IPS-18a (cell line): Measurements from ENCODE around the gene PRKN.

ENCODE experiments used
- H3K27ac ChIP-seq: one replicate; pipeline ENCODE4 v1.5.1; 2013; ENCODE audit warnings: low read length
- H3K27me3 ChIP-seq: one replicate; pipeline ENCODE4 v1.6.1; 2013; ENCODE audit warnings: mild to moderate bottlenecking, low read length; ENCODE audit not compliant: control insufficient read depth, insufficient read depth
- H3K36me3 ChIP-seq: one replicate; pipeline ENCODE4 v1.6.1; 2013; ENCODE audit warnings: low read depth, low read length; ENCODE audit not compliant: control insufficient read depth
- H3K4me1 ChIP-seq: one replicate; pipeline ENCODE4 v1.6.1; 2013; ENCODE audit warnings: low read depth, low read length; ENCODE audit not compliant: control insufficient read depth
- H3K4me3 ChIP-seq: one replicate; pipeline ENCODE4 v1.5.1; 2013; ENCODE audit warnings: low read length
- H3K9ac ChIP-seq: one replicate; pipeline ENCODE4 v1.6.1; 2013; ENCODE audit warnings: mild to moderate bottlenecking, low read length, moderate library complexity
- H3K9me3 ChIP-seq: one replicate; pipeline ENCODE4 v1.6.1; 2013; ENCODE audit warnings: low read depth, low read length; ENCODE audit not compliant: control insufficient read depth

The PRKN gene

GRCh38 chr6:162364488-162364887 is 363.1 kb downstream of the PRKN start:
- Histone ChIP-seq H3K4me3 (no peak overlapping the region), H3K4me1 (peaks cover 7% of the 10 kb centered on the region), H3K27me3 (no peaks in the 10 kb centered on the region), H3K9ac (no peak overlapping the region), H3K27ac (no peak overlapping the region), H3K9me3 (no peaks in the 10 kb centered on the region), H3K36me3 (no peaks in the 10 kb centered on the region)

- Histone ChIP-seq H3K4me1 (peaks cover 7% of the 10 kb centered on the region), H3K36me3 (no peaks in the 10 kb centered on the region), H3K9ac (no peak overlapping the region), H3K27me3 (no peaks in the 10 kb centered on the region), H3K9me3 (no peaks in the 10 kb centered on the region), H3K27ac (no peak overlapping the region), H3K4me3 (no peak overlapping the region)
Observed at GRCh38 chr6:162363757-162364156, 363.8 kb downstream of the PRKN start.

DNA sequence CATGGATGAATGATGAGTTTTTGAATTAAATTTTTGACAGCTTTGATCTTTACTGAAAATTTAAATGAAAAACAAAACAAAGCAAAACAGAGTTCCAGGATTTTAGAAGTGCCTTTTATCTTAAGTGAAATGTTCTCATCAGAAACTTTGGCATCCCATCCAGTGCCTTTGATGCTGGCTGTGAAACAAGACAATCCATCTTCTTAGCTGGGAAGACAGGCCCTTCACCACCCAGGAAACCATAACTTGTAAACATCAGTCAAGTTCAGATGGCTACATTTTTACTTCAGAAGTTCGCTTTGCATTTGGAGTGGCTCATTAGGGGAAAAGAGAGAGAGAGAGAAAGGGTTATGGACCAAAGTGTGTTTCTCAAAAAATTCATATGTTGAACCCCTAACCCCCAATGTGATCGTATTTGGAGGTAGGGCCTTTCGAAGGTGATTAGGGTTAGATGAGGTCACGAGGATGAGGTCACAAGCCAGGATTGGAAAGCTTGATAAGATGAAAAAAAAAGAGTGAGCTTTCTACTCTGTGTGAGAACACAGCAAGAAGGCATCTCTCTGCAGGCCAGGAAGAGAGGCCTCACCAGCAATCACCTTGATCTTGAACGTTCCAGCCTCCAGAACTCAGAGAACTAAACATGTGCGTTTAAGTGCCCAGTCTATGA is 366.5 kb downstream of the PRKN start:
- H3K36me3 ChIP-seq: no peaks in the 10 kb centered on the region
- H3K9ac ChIP-seq: no peak overlapping the region
- H3K9me3 ChIP-seq: no peaks in the 10 kb centered on the region
- peaks cover 7% of the 10 kb centered on the region for H3K4me1 ChIP-seq
- H3K27me3 ChIP-seq: no peaks in the 10 kb centered on the region
- no peak overlapping the region for H3K27ac ChIP-seq
- no peak overlapping the region for H3K4me3 ChIP-seq

GRCh38 chr6:162358625-162359024 is 368.9 kb downstream of the PRKN start:
- Histone ChIP-seq H3K9me3 (no peaks in the 10 kb centered on the region), H3K27me3 (no peaks in the 10 kb centered on the region), H3K9ac (no peak overlapping the region), H3K4me3 (no peak overlapping the region), H3K27ac (no peak overlapping the region), H3K4me1 (peaks cover 1% of the 10 kb centered on the region), H3K36me3 (no peaks in the 10 kb centered on the region)

GRCh38 chr6:162345051-162345511 is 382.5 kb downstream of the PRKN start:
- no peak overlapping the region for H3K27ac ChIP-seq
- no peak overlapping the region for H3K9ac ChIP-seq
- H3K36me3 ChIP-seq: no peaks in the 10 kb centered on the region

DNA sequence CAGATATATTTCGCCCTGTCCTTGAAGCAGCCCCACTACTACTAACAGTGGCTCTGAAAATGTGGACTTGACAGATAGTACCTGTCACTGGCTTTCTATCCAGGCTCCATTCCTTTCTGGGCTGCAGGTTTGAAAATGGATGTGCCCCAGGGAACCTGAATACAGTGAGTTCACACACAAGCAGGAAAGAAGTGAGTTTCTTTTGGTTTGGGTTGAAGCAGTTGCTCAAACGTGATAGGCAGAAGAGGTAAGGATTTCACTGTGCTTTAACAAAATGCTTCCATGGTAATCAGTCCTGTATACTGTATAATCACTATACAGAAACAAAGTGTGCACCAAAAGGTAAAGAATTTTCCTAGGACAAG is 382.9 kb downstream of the PRKN start:
- no peak overlapping the region for H3K27ac ChIP-seq
- no peak overlapping the region for H3K9ac ChIP-seq
- H3K4me1 ChIP-seq: peaks cover 11% of the 10 kb centered on the region
- no peaks in the 10 kb centered on the region for H3K36me3 ChIP-seq
- H3K9me3 ChIP-seq: no peaks in the 10 kb centered on the region
- no peaks in the 10 kb centered on the region for H3K27me3 ChIP-seq
- no peak overlapping the region for H3K4me3 ChIP-seq

More at GRCh38 chr6:162345051-162345511, 382.5 kb downstream of the PRKN start:
- peaks cover 11% of the 10 kb centered on the region for H3K4me1 ChIP-seq
- H3K4me3 ChIP-seq: no peak overlapping the region
- H3K9me3 ChIP-seq: no peaks in the 10 kb centered on the region
- H3K27me3 ChIP-seq: no peaks in the 10 kb centered on the region

- Histone ChIP-seq H3K9ac (no peak overlapping the region), H3K4me1 (peaks cover 11% of the 10 kb centered on the region), H3K9me3 (no peaks in the 10 kb centered on the region), H3K4me3 (no peak overlapping the region), H3K27me3 (no peaks in the 10 kb centered on the region), H3K27ac (no peak overlapping the region), H3K36me3 (no peaks in the 10 kb centered on the region)
Observed at GRCh38 chr6:162343936-162344645, 383.5 kb downstream of the PRKN start.

- no peak overlapping the region for H3K4me3 ChIP-seq
- H3K27me3 ChIP-seq: no peaks in the 10 kb centered on the region
- H3K27ac ChIP-seq: no peak overlapping the region
- H3K4me1 ChIP-seq: peaks cover 11% of the 10 kb centered on the region
- no peaks in the 10 kb centered on the region for H3K36me3 ChIP-seq
- H3K9me3 ChIP-seq: no peaks in the 10 kb centered on the region
- no peak overlapping the region for H3K9ac ChIP-seq
Observed at GRCh38 chr6:162343198-162343935, 384.2 kb downstream of the PRKN start.

- Histone ChIP-seq H3K4me3 (no peak overlapping the region), H3K9ac (no peak overlapping the region), H3K9me3 (no peaks in the 10 kb centered on the region), H3K27ac (no peak overlapping the region), H3K27me3 (no peaks in the 10 kb centered on the region), H3K36me3 (no peaks in the 10 kb centered on the region), H3K4me1 (no peaks in the 10 kb centered on the region)
Observed at GRCh38 chr6:162337412-162337811, 390.2 kb downstream of the PRKN start.

DNA sequence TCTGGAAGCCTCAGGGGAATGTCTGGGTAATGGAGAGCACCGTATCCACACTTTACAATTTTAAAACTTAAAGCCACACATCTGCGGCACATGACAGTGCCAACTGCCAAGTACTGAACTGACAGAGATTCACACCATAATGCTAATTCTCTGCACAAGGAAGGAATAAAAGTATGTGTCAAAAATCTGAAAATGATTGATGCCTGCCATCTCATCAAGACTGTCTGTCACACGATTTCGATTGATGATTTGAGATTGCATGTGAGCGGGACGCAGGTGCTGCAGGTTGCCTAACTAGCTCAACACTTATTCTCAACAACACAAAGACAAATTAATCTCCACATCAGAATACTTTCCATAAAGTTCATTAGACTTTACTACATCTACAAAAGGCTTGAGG is 391.2 kb downstream of the PRKN start:
- Histone ChIP-seq H3K27me3 (no peaks in the 10 kb centered on the region), H3K9me3 (no peaks in the 10 kb centered on the region)

GRCh38 chr6:162332365-162332764 is 395.2 kb downstream of the PRKN start:
- no peak overlapping the region for H3K27ac ChIP-seq
- H3K9me3 ChIP-seq: no peaks in the 10 kb centered on the region
- no peaks in the 10 kb centered on the region for H3K36me3 ChIP-seq
- H3K4me3 ChIP-seq: no peak overlapping the region
- H3K9ac ChIP-seq: no peak overlapping the region
- no peaks in the 10 kb centered on the region for H3K27me3 ChIP-seq
- H3K4me1 ChIP-seq: no peaks in the 10 kb centered on the region

More for the DNA sequence above, 391.2 kb downstream of the PRKN start:
- no peak overlapping the region for H3K4me3 ChIP-seq
- no peaks in the 10 kb centered on the region for H3K36me3 ChIP-seq
- H3K9ac ChIP-seq: no peak overlapping the region
- H3K4me1 ChIP-seq: no peaks in the 10 kb centered on the region
- H3K27ac ChIP-seq: no peak overlapping the region
